Mammary epithelial cell (primary cell): ENCODE results near the gene NNMT.

ENCODE experiments used
- CTCF ChIP-seq, 2 donors: IDR thresholded peaks in 1 of 2; conservative IDR thresholded peaks in 1 of 2; 2 replicates each; pipeline ENCODE4 v1.5.1; 2011 to 2012; ENCODE audit warnings: inconsistent platforms in 2 of 2, low read length in 2 of 2, mild to moderate bottlenecking in 2 of 2, control low read depth in 1 of 2, low read depth in 1 of 2; ENCODE audit not compliant: insufficient read depth in 1 of 2; ENCODE audit errors: extremely low read depth in 1 of 2
- EZH2 ChIP-seq: IDR thresholded peaks from 2 replicates; pipeline ENCODE4 v1.6.1; 2012; ENCODE audit warnings: low read length, inconsistent platforms, borderline replicate concordance

- no peak for TF ChIP-seq EZH2
- no peak for TF ChIP-seq CTCF (conservative IDR thresholded peaks at IDR 0.05 in 1 of 2, IDR thresholded peaks at IDR 0.05 in 1 of 2; ENCODE audit: extremely low read depth in 1 of 2, insufficient read depth in 1 of 2, low read depth in 1 of 2, low read length in 2 of 2)
Measured at GRCh38 chr11:114301927-114302326, 5.7 kb downstream of the NNMT start.
